Retinal pigment epithelial cell (primary cell): Measurements from ENCODE around the gene RHO.

ENCODE experiments used
- DNase-seq: peaks from one replicate; pipeline ENCODE4 v3.0.0-alpha.2; 2010; ENCODE audit warnings: low read depth
- H3K4me3 ChIP-seq: 2 replicates; pipeline ENCODE4 v1.5.1; 2011; ENCODE audit warnings: mild to moderate bottlenecking, low read length, control low read depth, moderate library complexity
- CTCF ChIP-seq: conservative IDR thresholded peaks from 2 replicates; pipeline ENCODE4 v1.5.1; 2011; ENCODE audit warnings: low read depth, low read length, control low read depth, inconsistent platforms

RHO gene

GRCh38 chr3:129557548-129557894, 29.1 kb downstream of the RHO start:
- no peak overlapping the region for H3K4me3 ChIP-seq
- no peak for TF ChIP-seq CTCF
- no peak for DNase-seq

GRCh38 chr3:129558081-129558771, 29.8 kb downstream of the RHO start:
- no peak for TF ChIP-seq CTCF
- DNase-seq = no peak
- H3K4me3 ChIP-seq = no peak overlapping the region

- no peak for DNase-seq
- no peak overlapping the region for H3K4me3 ChIP-seq
- TF ChIP-seq CTCF = no peak
Observed at GRCh38 chr3:129558772-129559564, 30.5 kb downstream of the RHO start.

GRCh38 chr3:129559565-129560079, 31.2 kb downstream of the RHO start:
- no peak for TF ChIP-seq CTCF
- H3K4me3 ChIP-seq = no peak overlapping the region
- no peak for DNase-seq

- no peak for DNase-seq
- no peak overlapping the region for H3K4me3 ChIP-seq
- no peak for TF ChIP-seq CTCF
Observed at GRCh38 chr3:129560269-129560787, 31.9 kb downstream of the RHO start.

GRCh38 chr3:129560911-129561594, 32.6 kb downstream of the RHO start:
- no peak overlapping the region for H3K4me3 ChIP-seq
- no peak for TF ChIP-seq CTCF
- DNase-seq = peak; percentile 39
